Upper lobe of left lung (tissue), 4 donors: ENCODE data around the gene OR10G6.

ENCODE experiments used
- CTCF ChIP-seq, 6 experiments: fragments of 450-650 bp in 4 of 6; fragments of 200-600 bp in 2 of 6; sonication (generic) in 2 of 6; IDR thresholded peaks; one replicate each; pipeline ENCODE4 v1.5.1; 2016 to 2019; ENCODE audit warnings: antibody characterized with exemption in 6 of 6
- EP300 ChIP-seq, 4 donors: sonication (generic); formaldehyde crosslinking; IDR thresholded peaks; one replicate each; pipeline ENCODE4 v1.5.1; 2017; ENCODE audit warnings: antibody characterized with exemption in 4 of 4, control low read depth in 2 of 4
- POLR2A ChIP-seq, 4 donors: fragments of 450-650 bp; IDR thresholded peaks; one replicate each; pipeline ENCODE4 v1.5.1; 2016 to 2017; ENCODE audit warnings: antibody characterized with exemption in 4 of 4, mild to moderate bottlenecking in 2 of 4
- POLR2AphosphoS5 ChIP-seq, 2 donors: sonication (generic); formaldehyde crosslinking; IDR thresholded peaks; one replicate each; pipeline ENCODE4 v1.5.1; 2017; ENCODE audit warnings: antibody characterized with exemption in 2 of 2

- TF ChIP-seq CTCF (IDR thresholded peaks at IDR 0.05): no peak
- TF ChIP-seq EP300 (IDR thresholded peaks at IDR 0.05): no peak
- no peak for TF ChIP-seq POLR2A (IDR thresholded peaks at IDR 0.05)
- no peak for TF ChIP-seq POLR2AphosphoS5 (IDR thresholded peaks at IDR 0.05)
Observed at GRCh38 chr11:123995119-123995518, at the start of gene OR10G6.
